K562 (cell line): ENCODE results near the gene PREX1. TPM values are rescaled to one million over a fixed set of nuclear protein-coding genes. Genes with fewer than 3 reads are reported as not detected.
A peak's percentile ranks its signal among the peaks of the same experiment; 100 is the strongest.

Source experiments
- ATAC-seq: fragments of 200-7000 bp; cut with Tn5 transposase; 3 replicates; pipeline ENCODE4 v1.9.1; 2020; ENCODE audit warnings: moderate library complexity
- BruUV-seq: library from RNA; stranded (reverse); fragments of 400-500 nt; replicated peaks from 2 replicates; lab custom pipeline; 2021; lab: Mats Ljungman, UMichigan
- CTCF ChIA-PET: fragments of 300-600 bp; formaldehyde crosslinking; extraction: SDS; loops from one replicate; lab custom pipeline; 2021; ENCODE audit warnings: low intra/inter-chr PET ratio; lab: Yijun Ruan, JAX
- POLR2A ChIA-PET: fragments of 300-600, 350-650 bp; sonication (Branson Sonifier 250); formaldehyde crosslinking; extraction: SDS; loops from one replicate; lab custom pipeline; 2021; ENCODE audit warnings: antibody characterized with exemption, inconsistent platforms; lab: Yijun Ruan, JAX
- DNase-seq, 4 experiments: peaks; one replicate each; pipeline versions ENCODE4 v3.0.0 to v3.0.0-alpha.2; 2011 to 2018; ENCODE audit warnings: low spot score in 3 of 4, mixed read lengths in 3 of 4; ENCODE audit errors: extremely low read depth in 1 of 4
- FAIRE-seq: peaks from 2 replicates; lab custom pipeline; 2011; peaks lifted over from hg19 to GRCh38; lab: Jason Lieb, UNC
- H2AFZ ChIP-seq: 2 replicates; pipeline ENCODE4 v1.6.0; 2011; ENCODE audit warnings: low read depth, low read length, control low read depth, inconsistent platforms
- H3K27ac ChIP-seq: fragments of 200-600 bp; 3 replicates; pipeline ENCODE4 v1.8.0; 2011; ENCODE audit warnings: low read depth, mild to moderate bottlenecking, control low read depth, inconsistent platforms, low read length, moderate library complexity, mixed read lengths; ENCODE audit errors: extremely low read depth
- H3K27me3 ChIP-seq, 2 experiments: fragments of 300-600 bp in 1 of 2; 2 replicates in 1 of 2; 3 replicates in 1 of 2; pipeline versions ENCODE4 v1.6.0 to v1.8.0; 2011; ENCODE audit warnings: inconsistent platforms in 2 of 2, low read length in 2 of 2, mild to moderate bottlenecking in 1 of 2, mixed read lengths in 1 of 2, moderate library complexity in 1 of 2; ENCODE audit not compliant: control insufficient read depth in 2 of 2, insufficient read depth in 2 of 2
- H3K36me3 ChIP-seq: fragments of 300-600 bp; 3 replicates; pipeline ENCODE4 v1.8.0; 2011; ENCODE audit warnings: mild to moderate bottlenecking, low read length, inconsistent platforms; ENCODE audit not compliant: control insufficient read depth, insufficient read depth
- H3K4me1 ChIP-seq, 2 experiments: fragments of 200-600 bp in 1 of 2; replicated peaks in 1 of 2; 2 replicates in 1 of 2; 3 replicates in 1 of 2; pipeline versions ENCODE4 v1.5.1 to v1.8.0; 2011; ENCODE audit warnings: inconsistent platforms in 2 of 2, low read length in 2 of 2, mild to moderate bottlenecking in 1 of 2, mixed read lengths in 1 of 2, moderate library complexity in 1 of 2; ENCODE audit not compliant: control insufficient read depth in 2 of 2, insufficient read depth in 2 of 2
- H3K4me2 ChIP-seq: 2 replicates; pipeline ENCODE4 v1.6.1; 2011; ENCODE audit warnings: low read length, control low read depth, inconsistent platforms, mixed read lengths; ENCODE audit not compliant: insufficient read depth
- H3K4me3 ChIP-seq: fragments of 200-600 bp; sonication (generic), shearing (Covaris generic); 2 replicates; pipeline ENCODE4 v1.5.1; 2016; ENCODE audit warnings: control low read depth, inconsistent platforms
- H3K79me2 ChIP-seq: fragments of 200-600 bp; 3 replicates; pipeline ENCODE4 v1.8.0; 2011; ENCODE audit warnings: low read length, inconsistent platforms; ENCODE audit not compliant: control insufficient read depth, insufficient read depth
- H3K9ac ChIP-seq, 2 experiments: 2 replicates each; pipeline versions ENCODE4 v1.6.0 to v1.6.1; 2011; ENCODE audit warnings: low read depth in 2 of 2, low read length in 2 of 2, control low read depth in 1 of 2, inconsistent platforms in 1 of 2, mild to moderate bottlenecking in 1 of 2, mixed read lengths in 1 of 2; ENCODE audit not compliant: insufficient read depth in 1 of 2
- H3K9me1 ChIP-seq: one replicate; pipeline ENCODE4 v1.6.0; 2011; ENCODE audit warnings: inconsistent platforms, mild to moderate bottlenecking, low read length, moderate library complexity; ENCODE audit not compliant: control insufficient read depth, insufficient read depth
- H3K9me3 ChIP-seq: replicated peaks from 2 replicates; pipeline ENCODE4 v1.5.1; 2011; ENCODE audit warnings: low read depth, low read length, inconsistent platforms; ENCODE audit not compliant: control insufficient read depth, insufficient read depth
- H4K20me1 ChIP-seq: replicated peaks from 2 replicates; pipeline ENCODE4 v1.6.1; 2011; ENCODE audit warnings: low read length, inconsistent platforms, mixed read lengths; ENCODE audit not compliant: control insufficient read depth, insufficient read depth
- FOXJ3 ChIP-seq: sonication (generic); formaldehyde crosslinking; IDR thresholded peaks from 2 replicates; pipeline ENCODE4 v1.4.0; 2020; ENCODE audit warnings: mild to moderate bottlenecking, missing genetic modification reagents
- KLF6 ChIP-seq: fragments of 250-450 bp; sonication (Bioruptor Pico); IDR thresholded peaks from 2 replicates; pipeline ENCODE4 v1.4.0; 2020; ENCODE audit warnings: mild to moderate bottlenecking, moderate library complexity, borderline replicate concordance
- RAD51 ChIP-seq: fragments of 450-650 bp; IDR thresholded peaks from 2 replicates; pipeline ENCODE4 v1.7.1; 2016; ENCODE audit warnings: low read depth, mild to moderate bottlenecking, borderline replicate concordance
- ZBTB1 ChIP-seq: sonication (generic); formaldehyde crosslinking; IDR thresholded peaks from 2 replicates; pipeline ENCODE4 v1.8.1; 2023; ENCODE audit warnings: missing genetic modification reagents, low read depth, mild to moderate bottlenecking, borderline replicate concordance
- ZC3H4 ChIP-seq: sonication (generic); formaldehyde crosslinking; IDR thresholded peaks from 2 replicates; pipeline ENCODE4 v1.9.0; 2021; ENCODE audit warnings: missing genetic modification reagents, borderline replicate concordance
- WGBS: fragments of 100-300 bp; shearing (Covaris generic); methylation state at CpG from one replicate; pipeline ENCODE4 v1.1.6; 2016; ENCODE audit warnings: low coverage, mixed read lengths; ENCODE audit not compliant: insufficient coverage; ENCODE audit errors: missing lambda C conversion rate; 5-methylcytosine and 5-hydroxymethylcytosine counted together
- in situ Hi-C: fragments of 300-500 bp; cut with MboI; formaldehyde crosslinking; loops from 4 replicates; pipeline ENCODE4 v1.15.0; 2018; ENCODE audit warnings: inconsistent platforms, mixed read lengths
- intact Hi-C: fragments of 100-400 bp; cut with micrococcal nuclease; formaldehyde crosslinking; loops from 2 replicates; pipeline ENCODE4 v1.14.2; 2022
- polyA plus RNA-seq, 8 experiments: library from polyadenylated mRNA; depleted of rRNA in 4 of 8; stranded (reverse) in 5 of 8; unstranded in 3 of 8; fragments of >200 nt; fragmentation: Nextera tagmentation in 2 of 8; fragmentation: Illumina TruSeq in 1 of 8; extraction: Ambion mirVana in 2 of 8; extraction: Trizol in 1 of 8; gene quantifications; 2 replicates each; pipeline versions ENCODE4 v1.2.1 to v1.2.3, GENCODE V29; 2011 to 2014; ENCODE audit warnings: inconsistent platforms in 1 of 8, missing spikeins in 1 of 8
- total RNA-seq, 7 experiments: library from RNA; depleted of rRNA in 6 of 7; stranded (reverse); fragments of >200 nt in 6 of 7; fragmentation: Illumina TruSeq in 2 of 7; extraction: Trizol in 2 of 7; gene quantifications; 2 replicates each; pipeline versions ENCODE4 v1.2.1 to v1.2.3, GENCODE V29; 2011 to 2021; ENCODE audit warnings: low replicate concordance in 1 of 7

The PREX1 gene
- total and polyA plus RNA-seq, 9 of the 15 experiments (the other 6 are each of a cell fraction or from before 2014, with no cell fraction given) = 0.37 to 10.4 (median 4.8) TPM

- TF ChIP-seq FOXJ3 (CRISPR knock-in tag) (no peak), KLF6 (no peak)
These were observed 150.9 kb downstream of the PREX1 start (continued) for GRCh38 chr20:48676795-48677460.

GRCh38 chr20:48676125-48676524 lies 151.7 kb downstream of the PREX1 start:
- Histone ChIP-seq H3K27me3 (peaks cover 0 to 17% of the 10 kb centered on the region in 2 experiments; a peak in 2 of 5 replicates), H4K20me1 (peaks cover 13% of the 10 kb centered on the region), H3K36me3 (peaks cover 2% of the 10 kb centered on the region; the same call in 1 of the 3 replicates), H3K9ac (peak overlapping the region in 1 of 2 experiments; percentile 2; a peak in 1 of 4 replicates), H3K4me3 (no peak overlapping the region), H3K9me1 (no peaks in the 10 kb centered on the region), H3K4me2 (no peak overlapping the region), H3K4me1 (peaks cover 8 to 12% of the 10 kb centered on the region in 2 experiments), H3K9me3 (no peaks in the 10 kb centered on the region), H3K79me2 (no peaks in the 10 kb centered on the region), H2AFZ (no peak overlapping the region), H3K27ac (no peak overlapping the region)
- WGBS = 44% methylated on average over 9 of the region's 9 CpGs
- DNase-seq (no peak), ATAC-seq (no peak), FAIRE-seq (no peak)
- BruUV-seq = no TSS peak
- in situ Hi-C loops (no loop called here), intact Hi-C loops (no loop called here)
- TF ChIP-seq ZBTB1 (CRISPR knock-in tag) (no peak), RAD51 (no peak), ZC3H4 (no peak)
- POLR2A ChIA-PET = no interaction called here
- CTCF ChIA-PET = no interaction called here
